PFSK-1 (cell line): ENCODE results near the gene CFAP74.

Experiments
- POLR2AphosphoS5 ChIP-seq: IDR thresholded peaks from 2 replicates; pipeline ENCODE4 v1.6.1; 2012; ENCODE audit warnings: low read depth, mild to moderate bottlenecking, control low read depth, low read length, moderate library complexity
- TAF1 ChIP-seq: IDR thresholded peaks from 2 replicates; pipeline ENCODE4 v1.6.1; 2012; ENCODE audit warnings: low read length, control low read depth, borderline replicate concordance; ENCODE audit not compliant: insufficient read depth
- TF ChIP-seq, protein P1 (sequence below), 2 experiments: IDR thresholded peaks; 2 replicates each; pipeline versions ENCODE4 v1.6.1 to v1.8.0; 2011 to 2012; ENCODE audit warnings: low read depth in 2 of 2, low read length in 2 of 2, control low read depth in 1 of 2, inconsistent platforms in 1 of 2, mild to moderate bottlenecking in 1 of 2, moderate library complexity in 1 of 2; ENCODE audit not compliant: insufficient read depth in 1 of 2

DNA sequence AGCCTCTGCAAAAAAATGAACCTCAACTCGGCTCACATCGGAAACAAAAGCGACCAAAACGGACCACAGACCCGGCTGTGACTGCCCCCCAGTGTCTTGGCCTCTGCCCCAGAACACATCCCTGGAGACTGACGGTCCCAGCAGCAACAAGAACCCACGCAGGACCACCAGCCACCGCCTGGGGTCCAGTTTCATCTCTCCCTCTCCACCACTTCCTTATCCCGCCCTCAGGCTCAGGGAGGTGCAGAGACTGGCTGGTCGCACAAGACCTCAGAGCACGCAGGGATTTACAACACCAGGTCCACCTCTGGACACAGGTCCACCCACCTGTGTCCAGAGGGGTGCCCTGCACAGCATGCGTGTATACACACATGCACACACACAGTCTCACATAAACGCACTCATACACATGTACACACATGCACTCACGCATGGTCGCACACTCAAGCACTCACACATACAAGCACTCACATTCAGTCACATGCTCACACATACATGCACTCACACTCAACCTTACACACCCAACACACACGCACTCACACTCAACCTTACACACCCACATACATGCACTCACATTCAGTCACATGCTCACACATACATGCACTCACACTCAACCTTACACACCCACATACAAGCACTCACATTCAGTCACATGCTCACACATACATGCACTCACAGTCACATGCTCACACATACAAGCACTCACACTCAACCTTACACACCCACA is 65.9 kb downstream of the CFAP74 start:
- no peak for TF ChIP-seq POLR2AphosphoS5
- TF ChIP-seq, protein P1, sequence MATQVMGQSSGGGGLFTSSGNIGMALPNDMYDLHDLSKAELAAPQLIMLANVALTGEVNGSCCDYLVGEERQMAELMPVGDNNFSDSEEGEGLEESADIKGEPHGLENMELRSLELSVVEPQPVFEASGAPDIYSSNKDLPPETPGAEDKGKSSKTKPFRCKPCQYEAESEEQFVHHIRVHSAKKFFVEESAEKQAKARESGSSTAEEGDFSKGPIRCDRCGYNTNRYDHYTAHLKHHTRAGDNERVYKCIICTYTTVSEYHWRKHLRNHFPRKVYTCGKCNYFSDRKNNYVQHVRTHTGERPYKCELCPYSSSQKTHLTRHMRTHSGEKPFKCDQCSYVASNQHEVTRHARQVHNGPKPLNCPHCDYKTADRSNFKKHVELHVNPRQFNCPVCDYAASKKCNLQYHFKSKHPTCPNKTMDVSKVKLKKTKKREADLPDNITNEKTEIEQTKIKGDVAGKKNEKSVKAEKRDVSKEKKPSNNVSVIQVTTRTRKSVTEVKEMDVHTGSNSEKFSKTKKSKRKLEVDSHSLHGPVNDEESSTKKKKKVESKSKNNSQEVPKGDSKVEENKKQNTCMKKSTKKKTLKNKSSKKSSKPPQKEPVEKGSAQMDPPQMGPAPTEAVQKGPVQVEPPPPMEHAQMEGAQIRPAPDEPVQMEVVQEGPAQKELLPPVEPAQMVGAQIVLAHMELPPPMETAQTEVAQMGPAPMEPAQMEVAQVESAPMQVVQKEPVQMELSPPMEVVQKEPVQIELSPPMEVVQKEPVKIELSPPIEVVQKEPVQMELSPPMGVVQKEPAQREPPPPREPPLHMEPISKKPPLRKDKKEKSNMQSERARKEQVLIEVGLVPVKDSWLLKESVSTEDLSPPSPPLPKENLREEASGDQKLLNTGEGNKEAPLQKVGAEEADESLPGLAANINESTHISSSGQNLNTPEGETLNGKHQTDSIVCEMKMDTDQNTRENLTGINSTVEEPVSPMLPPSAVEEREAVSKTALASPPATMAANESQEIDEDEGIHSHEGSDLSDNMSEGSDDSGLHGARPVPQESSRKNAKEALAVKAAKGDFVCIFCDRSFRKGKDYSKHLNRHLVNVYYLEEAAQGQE (IDR thresholded peaks at IDR 0.05; ENCODE audit: insufficient read depth in 1 of 2, low read depth in 2 of 2, low read length in 2 of 2): no peak
- TF ChIP-seq TAF1: no peak
